HEK293 (cell line): ENCODE data around the gene SYNDIG1.

Experiments used
- CTCF ChIA-PET: fragments of 350-600 bp; formaldehyde crosslinking; extraction: SDS; loops from one replicate; lab custom pipeline; 2021; ENCODE audit warnings: antibody characterized with exemption; lab: Yijun Ruan, JAX
- POLR2A ChIA-PET: fragments of 300-600 bp; formaldehyde crosslinking; extraction: SDS; loops from one replicate; lab custom pipeline; 2020; ENCODE audit warnings: antibody characterized with exemption, inconsistent platforms; lab: Yijun Ruan, JAX
- H3K27ac ChIP-seq: fragments of 200-500 bp; sonication (Bioruptor generic); 2 replicates; pipeline ENCODE4 v1.5.1; 2014; ENCODE audit warnings: low read depth, low read length, control low read depth, inconsistent platforms; ENCODE audit errors: extremely low read depth
- H3K36me3 ChIP-seq, 2 experiments: fragments of 200-500 bp in 1 of 2; sonication (Bioruptor generic) in 1 of 2; 1 replicate in 1 of 2; 2 replicates in 1 of 2; pipeline ENCODE4 v1.5.1; 2014 to 2017; ENCODE audit warnings: inconsistent platforms in 2 of 2, low read length in 2 of 2; ENCODE audit not compliant: control insufficient read depth in 2 of 2, insufficient read depth in 1 of 2
- H3K4me1 ChIP-seq: fragments of 200-500 bp; sonication (Bioruptor generic); 2 replicates; pipeline ENCODE4 v1.5.1; 2014; ENCODE audit warnings: mild to moderate bottlenecking, low read length, inconsistent platforms; ENCODE audit not compliant: control insufficient read depth, insufficient read depth
- H3K4me3 ChIP-seq: 2 replicates; pipeline ENCODE4 v1.5.1; 2011; ENCODE audit warnings: low read depth, mild to moderate bottlenecking, control low read depth, low read length, moderate library complexity
- H3K9me3 ChIP-seq: fragments of 200-500 bp; sonication (Bioruptor generic); 2 replicates; pipeline ENCODE4 v1.5.1; 2014; ENCODE audit warnings: low read depth, low read length, inconsistent platforms; ENCODE audit not compliant: control insufficient read depth, insufficient read depth
- CTCF ChIP-seq: fragments of 450-650 bp; formaldehyde crosslinking; IDR thresholded peaks from 2 replicates; pipeline ENCODE4 v1.5.1; 2016; ENCODE audit warnings: missing biosample characterization, missing genetic modification characterization
- HOXD13 ChIP-seq: sonication (generic); formaldehyde crosslinking; IDR thresholded peaks from 2 replicates; pipeline ENCODE4 v1.8.0; 2022; ENCODE audit warnings: missing genetic modification reagents, borderline replicate concordance
- PRDM6 ChIP-seq: fragments of 450-650 bp; formaldehyde crosslinking; IDR thresholded peaks from 2 replicates; pipeline ENCODE4 v1.5.1; 2017; ENCODE audit warnings: missing biosample characterization, missing genetic modification characterization
- SETDB1 ChIP-seq: IDR thresholded peaks from one replicate; pipeline ENCODE4 v1.6.1; 2017; ENCODE audit warnings: mild to moderate bottlenecking, low read length, moderate library complexity, mixed read lengths; ENCODE audit not compliant: insufficient read length
- SP3 ChIP-seq: fragments of 450-650 bp; formaldehyde crosslinking; IDR thresholded peaks from 2 replicates; pipeline ENCODE4 v1.5.1; 2016; ENCODE audit warnings: missing biosample characterization, missing genetic modification characterization
- TCF7L2 ChIP-seq: IDR thresholded peaks from 2 replicates; pipeline ENCODE4 v1.6.1; 2011; ENCODE audit warnings: low read depth, mild to moderate bottlenecking, inconsistent platforms, low read length, moderate library complexity, borderline replicate concordance
- ZBTB21 ChIP-seq: fragments of 450-650 bp; formaldehyde crosslinking; IDR thresholded peaks from 2 replicates; pipeline ENCODE4 v1.5.1; 2017; ENCODE audit warnings: missing biosample characterization, missing genetic modification characterization
- ZNF10 ChIP-seq: fragments of 450-650 bp; formaldehyde crosslinking; IDR thresholded peaks from 2 replicates; pipeline ENCODE4 v1.5.1; 2017; ENCODE audit warnings: missing biosample characterization, missing genetic modification characterization
- ZNF18 ChIP-seq: fragments of 450-650 bp; formaldehyde crosslinking; IDR thresholded peaks from 2 replicates; pipeline ENCODE4 v1.5.1; 2016; ENCODE audit warnings: missing biosample characterization, missing genetic modification characterization
- ZNF184 ChIP-seq: fragments of 450-650 bp; IDR thresholded peaks from 2 replicates; pipeline ENCODE4 v1.5.1; 2018; ENCODE audit warnings: missing biosample characterization, mild to moderate bottlenecking, missing genetic modification characterization
- ZNF2 ChIP-seq: fragments of 450-650 bp; formaldehyde crosslinking; IDR thresholded peaks from 2 replicates; pipeline ENCODE4 v1.5.1; 2016; ENCODE audit warnings: missing biosample characterization, missing genetic modification characterization
- ZNF239 ChIP-seq: fragments of 450-650 bp; formaldehyde crosslinking; IDR thresholded peaks from 2 replicates; pipeline ENCODE4 v1.5.1; 2016; ENCODE audit warnings: missing biosample characterization, missing genetic modification characterization
- ZNF280D ChIP-seq: fragments of 450-650 bp; formaldehyde crosslinking; IDR thresholded peaks from 2 replicates; pipeline ENCODE4 v1.5.1; 2016; ENCODE audit warnings: missing biosample characterization, missing genetic modification characterization
- ZNF302 ChIP-seq: fragments of 450-650 bp; formaldehyde crosslinking; IDR thresholded peaks from 2 replicates; pipeline ENCODE4 v1.5.1; 2016; ENCODE audit warnings: missing biosample characterization, missing genetic modification characterization, low read depth
- ZNF37A ChIP-seq: fragments of 450-650 bp; IDR thresholded peaks from 2 replicates; pipeline ENCODE4 v1.5.1; 2018; ENCODE audit warnings: missing biosample characterization, missing genetic modification characterization
- ZNF529 ChIP-seq: fragments of 450-650 bp; formaldehyde crosslinking; IDR thresholded peaks from 2 replicates; pipeline ENCODE4 v1.5.1; 2017; ENCODE audit warnings: missing genetic modification characterization, missing biosample characterization; ENCODE audit not compliant: insufficient replicate concordance
- ZNF560 ChIP-seq: fragments of 450-650 bp; formaldehyde crosslinking; IDR thresholded peaks from 2 replicates; pipeline ENCODE4 v1.5.1; 2017; ENCODE audit warnings: missing biosample characterization, missing genetic modification characterization, borderline replicate concordance
- ZNF580 ChIP-seq: fragments of 450-650 bp; formaldehyde crosslinking; IDR thresholded peaks from 2 replicates; pipeline ENCODE4 v1.5.1; 2016; ENCODE audit warnings: missing biosample characterization, missing genetic modification characterization
- ZNF623 ChIP-seq: fragments of 450-650 bp; formaldehyde crosslinking; IDR thresholded peaks from 2 replicates; pipeline ENCODE4 v1.5.1; 2016; ENCODE audit warnings: missing biosample characterization, missing genetic modification characterization
- ZNF768 ChIP-seq: fragments of 450-650 bp; formaldehyde crosslinking; IDR thresholded peaks from 2 replicates; pipeline ENCODE4 v1.5.1; 2018; ENCODE audit warnings: missing biosample characterization, mild to moderate bottlenecking, missing genetic modification characterization

The SYNDIG1 gene

GRCh38 chr20:24690408-24690807, 221.0 kb downstream of the SYNDIG1 start:
- CTCF ChIA-PET: interaction anchor here (0.6 kb wide), 1 partner anchor 298 kb away, joined by 3 read pairs; no protein-coding TSS in a partner anchor
- Histone ChIP-seq H3K27ac (no peak overlapping the region), H3K9me3 (no peaks in the 10 kb centered on the region), H3K4me3 (no peak overlapping the region)
- TF ChIP-seq ZNF560 (no peak), ZNF239 (tag by site-specific recombination) (no peak), PRDM6 (no peak), SP3 (tag by site-specific recombination) (no peak), ZNF768 (tag by site-specific recombination) (no peak), ZNF18 (no peak), ZNF529 (no peak), ZBTB21 (tag by site-specific recombination) (no peak), ZNF2 (tag by site-specific recombination) (no peak), HOXD13 (no peak), ZNF37A (tag by site-specific recombination) (no peak), TCF7L2 (no peak), ZNF623 (tag by site-specific recombination) (no peak), ZNF302 (tag by site-specific recombination) (no peak), ZNF184 (tag by site-specific recombination) (no peak), ZNF580 (no peak), ZNF10 (tag by site-specific recombination) (no peak), CTCF (tag by site-specific recombination) (no peak), ZNF280D (tag by site-specific recombination) (no peak), SETDB1 (no peak)
- TF ChIP-seq, all 188 proteins: peak for 0
- no peaks in the 10 kb centered on the region for H3K4me1 ChIP-seq
- POLR2A ChIA-PET: no interaction called here
- H3K36me3 ChIP-seq: no peaks in the 10 kb centered on the region
